Kidney tubule cell (primary cell): ENCODE data around the gene RPS4Y2.

ENCODE experiments used
- DNase-seq: peaks from one replicate; pipeline ENCODE4 v3.0.0-alpha.2; 2018; ENCODE audit warnings: low spot score

The RPS4Y2 gene

GRCh38 chrY:20755808-20756207 lies at the start of gene RPS4Y2:
RPS4Y2 (plus strand) TSS chrY:20756108; CDS start chrY:20756164, 56 bp downstream.
- DNase-seq, result no peak

DNA sequence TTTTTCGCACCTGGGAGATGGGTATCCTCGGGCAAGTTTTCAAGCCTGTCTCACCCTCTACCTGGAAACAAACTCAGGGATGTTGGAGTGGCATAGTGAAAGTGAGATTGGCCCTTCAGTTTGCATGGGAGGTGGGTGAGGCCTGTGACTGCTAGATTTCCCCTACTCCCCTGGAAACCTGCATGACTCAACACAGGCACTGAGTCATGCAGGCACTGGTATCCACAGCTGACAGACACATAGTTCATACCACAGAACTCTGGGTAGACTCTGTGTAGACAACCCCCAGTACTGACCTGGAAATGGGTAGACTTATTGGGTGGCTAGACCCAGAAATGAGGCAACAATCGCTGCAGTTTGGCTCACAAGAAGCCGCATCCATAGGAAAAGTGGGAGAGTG lies 41.5 kb upstream of the RPS4Y2 start:
- no peak for DNase-seq

DNA sequence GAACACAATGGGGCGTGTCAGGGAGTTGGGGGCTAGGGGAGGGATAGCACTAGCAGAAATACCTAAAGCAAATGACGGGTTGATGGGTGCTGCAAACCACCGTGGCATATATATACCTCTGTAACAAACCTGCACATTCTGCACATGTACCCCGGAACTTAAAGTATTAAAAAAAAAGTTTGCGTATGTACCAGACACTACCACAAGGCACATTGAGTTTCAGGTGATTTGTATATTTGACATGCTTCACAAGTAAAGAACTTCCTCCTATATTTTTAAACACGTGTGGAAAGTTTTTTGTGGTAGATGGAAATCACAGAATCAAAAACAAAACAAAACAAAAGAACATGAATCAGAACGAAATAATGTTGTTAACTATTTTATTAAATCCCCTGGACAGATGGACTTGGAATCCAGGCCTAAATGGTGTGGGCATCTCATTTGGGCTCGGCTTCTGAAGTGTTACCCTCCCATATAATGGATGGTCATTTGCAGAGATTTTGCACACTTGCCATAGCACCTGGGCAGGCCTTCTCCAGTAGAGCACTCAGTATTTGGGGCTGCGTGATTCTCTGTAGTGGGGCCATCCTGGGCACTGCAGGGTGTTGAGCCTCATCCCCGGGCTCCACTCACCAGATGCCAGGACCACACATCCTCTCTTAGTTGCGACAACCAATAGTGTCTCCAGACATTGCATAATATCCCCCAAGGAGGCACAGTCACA lies 29.6 kb upstream of the RPS4Y2 start:
- no peak for DNase-seq

DNA sequence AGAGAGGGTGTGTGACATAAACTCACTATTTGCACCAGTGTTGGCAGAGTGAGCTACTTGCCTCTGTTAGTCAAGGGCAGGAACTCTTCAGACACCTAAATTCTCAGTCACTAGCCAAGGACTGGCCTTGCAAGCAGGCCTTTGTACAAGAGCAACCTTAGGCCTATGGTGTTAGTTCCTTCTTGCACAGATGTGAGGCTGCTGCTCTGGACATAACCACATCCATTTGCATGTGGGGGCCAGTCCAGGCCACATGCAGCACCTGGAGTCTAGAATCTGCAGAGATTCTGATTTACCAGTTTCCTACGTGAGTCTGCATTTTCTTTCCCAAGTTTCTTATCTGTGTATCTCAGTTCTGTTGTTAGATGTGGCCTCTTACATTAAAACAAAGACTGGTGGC lies 20.7 kb upstream of the RPS4Y2 start:
- no peak for DNase-seq

- no peak for DNase-seq
Observed at GRCh38 chrY:20739806-20740205, 16.1 kb upstream of the RPS4Y2 start.

GRCh38 chrY:20740609-20741008 lies 15.3 kb upstream of the RPS4Y2 start:
- DNase-seq, result no peak

DNA sequence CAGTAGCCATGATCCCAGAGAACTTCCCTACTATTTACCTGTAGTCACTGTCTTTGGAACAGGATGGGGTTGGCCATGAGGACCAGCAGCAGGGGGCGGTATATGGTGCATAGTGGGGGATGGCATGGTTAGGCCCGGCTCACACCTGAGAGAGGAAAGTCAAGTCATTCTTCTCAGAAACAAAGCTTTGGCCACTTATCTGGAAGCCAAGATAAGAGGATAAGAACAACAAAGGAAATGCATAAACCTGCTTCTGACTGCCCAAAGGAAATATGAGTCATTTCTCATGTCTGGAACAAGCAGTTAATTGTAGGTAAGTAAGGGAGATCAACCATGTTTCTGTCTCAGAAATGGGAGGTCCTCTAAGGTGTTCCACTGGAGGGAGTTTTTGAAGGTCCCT lies 10.8 kb upstream of the RPS4Y2 start:
- no peak for DNase-seq

DNA sequence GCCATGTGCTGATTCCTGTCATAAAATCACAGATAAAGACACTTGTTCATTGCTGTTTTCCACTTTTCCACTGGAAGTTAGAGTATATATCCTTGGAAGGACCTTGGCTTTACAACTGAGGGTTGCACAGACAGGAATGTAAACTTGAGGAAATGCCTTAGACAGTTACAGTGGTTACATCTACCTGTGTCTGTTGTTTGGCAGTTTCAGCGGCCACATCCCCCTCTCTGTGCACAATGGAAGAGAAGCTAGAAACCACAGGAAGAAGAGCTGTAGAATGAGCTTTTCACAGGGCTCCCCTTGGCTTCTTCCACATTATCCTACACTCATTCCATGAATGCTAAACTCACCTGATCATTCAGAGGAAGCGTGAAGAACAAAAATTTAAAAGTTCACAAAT lies 9.0 kb upstream of the RPS4Y2 start:
- DNase-seq, result no peak

DNA sequence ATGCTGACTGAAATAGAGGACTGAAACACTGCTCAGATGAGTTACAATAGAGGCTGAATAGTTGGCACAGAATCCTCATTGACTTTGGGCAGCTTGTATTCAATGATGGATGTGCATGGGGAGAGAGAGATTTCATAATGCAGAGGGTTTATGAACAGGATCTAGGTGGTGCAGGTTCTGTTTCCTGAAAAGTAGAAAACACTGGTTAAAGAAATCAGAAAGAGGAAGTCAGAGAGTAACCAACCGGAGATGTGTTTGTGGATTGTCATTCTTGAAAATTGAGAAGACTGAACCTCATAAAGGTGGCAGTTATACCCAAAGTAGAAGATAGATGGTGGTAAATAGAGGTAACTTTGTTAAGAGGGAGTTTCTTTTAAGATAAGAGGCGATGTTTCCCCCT lies 8.0 kb downstream of the RPS4Y2 start:
- no peak for DNase-seq

DNA sequence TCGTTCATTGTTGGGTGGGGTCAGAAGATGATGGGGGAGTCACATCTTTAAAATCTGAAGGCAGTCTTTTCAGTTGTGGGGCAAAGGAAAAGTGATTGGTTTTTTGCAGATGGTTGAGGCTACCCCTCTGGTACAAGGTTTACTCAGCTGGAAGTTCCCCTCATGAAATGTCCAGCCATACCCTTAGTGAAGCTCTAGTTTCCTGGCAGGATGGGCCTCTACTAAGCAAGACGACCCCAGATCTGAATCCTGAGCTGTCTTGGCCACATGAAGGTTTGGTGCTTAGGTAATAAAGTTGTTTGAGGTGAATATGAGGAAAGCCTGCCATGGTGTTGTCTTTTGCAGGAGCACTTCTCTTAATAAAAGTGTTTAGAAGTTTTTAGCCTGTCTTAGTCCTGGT lies 9.2 kb downstream of the RPS4Y2 start:
- no peak for DNase-seq

DNA sequence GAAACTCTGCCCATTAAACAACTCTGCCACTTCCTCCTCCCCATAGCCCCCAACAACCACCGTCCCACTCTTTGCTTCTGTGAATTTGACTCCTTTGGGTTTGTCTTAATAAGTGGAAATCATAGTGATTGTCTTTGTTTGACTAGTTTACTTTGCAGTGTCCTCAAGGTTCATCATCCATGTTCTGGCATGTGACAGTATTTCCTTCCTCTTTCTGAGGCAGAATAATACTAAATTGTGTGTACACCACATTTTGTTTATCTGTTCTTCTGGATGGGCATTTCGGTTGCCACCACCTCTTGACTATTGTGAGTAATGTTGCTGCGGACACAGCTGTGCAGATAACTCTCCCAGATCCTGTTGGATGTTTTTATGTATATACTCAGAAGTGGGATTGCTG lies 14.8 kb downstream of the RPS4Y2 start:
- DNase-seq, result no peak

- DNase-seq, result no peak
Observed at GRCh38 chrY:20776104-20776503, 20.2 kb downstream of the RPS4Y2 start.

- DNase-seq, result no peak
Observed at GRCh38 chrY:20780104-20780654, 24.3 kb downstream of the RPS4Y2 start.

DNA sequence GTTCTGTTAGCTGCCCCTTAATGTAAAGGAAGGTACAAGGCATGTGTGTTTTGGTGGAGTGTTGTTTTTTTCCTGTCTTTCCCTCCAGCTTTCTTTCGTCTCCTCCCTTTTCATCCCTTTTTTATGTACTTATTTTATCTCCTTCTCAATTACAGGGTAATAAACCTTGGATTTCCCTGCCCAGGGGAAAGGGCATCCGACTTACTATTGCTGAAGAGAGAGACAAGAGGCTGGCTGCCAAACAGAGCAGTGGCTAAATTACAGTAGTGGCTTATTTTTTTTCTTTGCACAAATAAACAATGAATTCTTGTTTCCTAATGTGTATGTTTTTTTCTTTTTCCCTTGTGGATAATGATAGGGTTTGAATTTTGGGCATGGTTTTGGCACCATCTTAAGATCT lies 24.9 kb downstream of the RPS4Y2 start:
- DNase-seq, result no peak

- no peak for DNase-seq
Observed at GRCh38 chrY:20781408-20781807, 25.5 kb downstream of the RPS4Y2 start.

DNA sequence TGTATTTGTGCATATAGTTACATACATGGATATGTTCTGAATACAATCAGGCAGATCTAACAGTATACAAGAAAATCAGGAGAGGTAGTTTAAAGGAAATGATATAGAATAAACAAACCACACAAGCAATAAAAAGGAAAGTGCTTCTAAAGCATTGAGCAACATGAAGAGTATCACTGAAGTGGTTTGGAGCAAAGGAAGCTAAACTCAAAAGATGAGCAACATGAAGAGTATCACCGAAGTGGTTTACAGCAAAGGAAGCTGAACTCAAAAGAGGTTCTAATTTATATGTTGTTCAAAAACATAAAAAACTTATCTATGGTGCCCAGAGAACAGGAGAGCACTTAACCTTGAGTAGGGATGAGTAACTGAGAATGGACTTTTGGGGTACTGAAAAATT lies 29.1 kb downstream of the RPS4Y2 start:
- DNase-seq, result no peak

GRCh38 chrY:20787076-20787475 lies 31.2 kb downstream of the RPS4Y2 start:
- DNase-seq, result no peak

DNA sequence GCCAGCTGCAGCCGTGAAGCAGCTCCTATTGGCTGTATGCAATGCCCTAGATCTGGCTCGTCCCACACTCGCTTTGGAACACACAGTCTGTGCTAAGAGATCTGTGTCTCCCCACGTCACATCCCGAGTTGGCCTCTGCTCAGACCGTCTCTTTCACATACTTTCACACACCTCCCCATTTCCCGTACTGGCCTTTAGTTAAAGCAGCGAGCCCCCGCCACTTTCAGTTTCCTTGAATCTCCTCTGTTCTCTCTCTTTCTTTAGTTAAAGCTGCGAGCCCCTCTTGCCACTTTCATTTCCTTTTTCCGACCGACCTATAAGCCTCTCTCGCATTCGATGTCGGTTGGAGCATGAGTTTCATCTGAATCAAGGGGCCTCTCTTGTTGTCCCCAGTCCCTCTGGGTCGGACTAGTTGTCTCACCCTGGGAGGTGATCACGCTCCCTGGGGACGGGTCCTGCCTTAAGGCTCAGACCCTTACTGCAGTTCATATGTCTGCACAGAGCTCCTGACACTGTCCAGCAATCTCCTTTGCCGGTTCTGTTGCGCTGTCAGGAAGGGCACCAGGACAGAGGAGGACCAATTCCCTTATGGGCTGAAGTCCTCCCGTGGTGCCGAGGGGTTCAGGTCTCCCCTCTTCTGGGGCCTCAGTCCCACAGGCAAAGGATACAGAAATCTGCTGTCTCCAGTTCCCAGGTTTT lies 42.6 kb downstream of the RPS4Y2 start:
- DNase-seq, result no peak

GRCh38 chrY:20802659-20803058 lies 46.8 kb downstream of the RPS4Y2 start:
- DNase-seq, result no peak

- no peak for DNase-seq
Observed at GRCh38 chrY:20806243-20806642, 50.3 kb downstream of the RPS4Y2 start.

- DNase-seq, result no peak
Observed at GRCh38 chrY:20813459-20813858, 57.6 kb downstream of the RPS4Y2 start.

- DNase-seq, result no peak
Observed at GRCh38 chrY:20814794-20815193, 58.9 kb downstream of the RPS4Y2 start.

DNA sequence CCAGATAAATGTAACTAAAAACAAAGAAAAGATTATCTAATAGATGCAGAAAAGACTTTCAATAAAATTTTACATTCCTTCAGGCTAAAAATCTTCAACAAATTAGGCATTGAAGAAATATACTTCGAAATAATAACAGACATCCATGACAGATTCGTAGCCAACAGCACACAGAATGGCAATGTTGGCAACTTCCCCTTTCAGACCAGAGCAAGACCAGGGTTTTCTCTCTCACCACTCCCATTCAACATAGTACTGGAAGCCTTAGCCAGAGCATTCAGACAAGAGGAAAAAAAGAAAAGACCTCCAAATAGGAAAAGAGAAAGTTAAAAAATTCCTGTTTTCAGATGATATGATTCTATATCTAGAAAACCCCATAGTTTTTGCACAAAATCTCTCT lies 61.2 kb downstream of the RPS4Y2 start:
- DNase-seq, result no peak
